GM12892 (cell line): Measurements from ENCODE around the gene MPRIP.

Source experiments
- POLR2AphosphoS5 ChIP-seq: IDR thresholded peaks from 2 replicates; pipeline ENCODE4 v1.6.1; 2011; ENCODE audit warnings: low read depth, low read length, control low read depth
- TAF1 ChIP-seq: IDR thresholded peaks from 2 replicates; pipeline ENCODE4 v1.6.1; 2011; ENCODE audit warnings: low read depth, mild to moderate bottlenecking, control low read depth, low read length, borderline replicate concordance

GRCh38 chr17:17069849-17070248, 27.6 kb downstream of the MPRIP start:
- TF ChIP-seq TAF1 (no peak), POLR2AphosphoS5 (no peak)
